GM12865 (cell line): ENCODE data around the gene HDGFL2.

Experiments used
- DNase-seq: peaks from one replicate; pipeline ENCODE4 v3.0.0; 2010; ENCODE audit warnings: low read depth
- H3K4me3 ChIP-seq: 2 replicates; pipeline ENCODE4 v1.5.1; 2011; ENCODE audit warnings: mild to moderate bottlenecking, low read depth, low read length, control low read depth
- CTCF ChIP-seq: IDR thresholded peaks from 2 replicates; pipeline ENCODE4 v1.5.1; 2011; ENCODE audit warnings: low read length, control low read depth, low read depth, inconsistent platforms; ENCODE audit not compliant: insufficient read depth; ENCODE audit errors: missing control alignments

Gene HDGFL2

GRCh38 chr19:4439243-4439642 lies 32.9 kb upstream of the HDGFL2 start:
- no peak for TF ChIP-seq CTCF

GRCh38 chr19:4441994-4442818 lies 29.9 kb upstream of the HDGFL2 start:
- H3K4me3 ChIP-seq = no peak overlapping the region
- TF ChIP-seq CTCF = no peak
- DNase-seq = no peak

More at GRCh38 chr19:4439243-4439642, 32.9 kb upstream of the HDGFL2 start:
- no peak for DNase-seq
- no peak overlapping the region for H3K4me3 ChIP-seq

- DNase-seq = no peak
- TF ChIP-seq CTCF = no peak
- no peak overlapping the region for H3K4me3 ChIP-seq
Observed at GRCh38 chr19:4442819-4443146, 29.3 kb upstream of the HDGFL2 start.

GRCh38 chr19:4443188-4443587 lies 28.9 kb upstream of the HDGFL2 start:
- no peak for TF ChIP-seq CTCF
- no peak overlapping the region for H3K4me3 ChIP-seq
- no peak for DNase-seq

GRCh38 chr19:4443966-4444764 lies 27.9 kb upstream of the HDGFL2 start:
- no peak for TF ChIP-seq CTCF
- H3K4me3 ChIP-seq = no peak overlapping the region
- no peak for DNase-seq

- DNase-seq = no peak
- no peak overlapping the region for H3K4me3 ChIP-seq
- no peak for TF ChIP-seq CTCF
Observed at GRCh38 chr19:4444765-4445741, 27.0 kb upstream of the HDGFL2 start.
